SK-N-SH treated with all-trans-retinoic acid at 6 μM for 48 hours (cell line): ENCODE measurements around the gene LMAN1L.

Experiments
- ESRRG ChIP-seq: fragments of 250-450 bp; sonication (Bioruptor Pico); IDR thresholded peaks from 2 replicates; pipeline ENCODE4 v1.6.1; 2021; ENCODE audit warnings: mild to moderate bottlenecking
- POU6F1 ChIP-seq: fragments of 250-450 bp; sonication (Bioruptor Pico); IDR thresholded peaks from 2 replicates; pipeline ENCODE4 v1.8.0; 2021; ENCODE audit warnings: low read depth, mild to moderate bottlenecking, moderate library complexity, borderline replicate concordance
- RARB ChIP-seq: fragments of 250-450 bp; sonication (Bioruptor Pico); IDR thresholded peaks from 2 replicates; pipeline ENCODE4 v1.8.0; 2021; ENCODE audit warnings: mild to moderate bottlenecking, moderate library complexity
- TF ChIP-seq, protein P1 (sequence below): fragments of 250-450 bp; sonication (Bioruptor Pico); IDR thresholded peaks from 2 replicates; pipeline ENCODE4 v1.5.1; 2020; ENCODE audit warnings: low read depth, mild to moderate bottlenecking, moderate library complexity
- TF ChIP-seq, protein P2 (sequence below): fragments of 250-450 bp; sonication (Bioruptor Pico); IDR thresholded peaks from 2 replicates; pipeline ENCODE4 v1.8.0; 2020; ENCODE audit warnings: mild to moderate bottlenecking, moderate library complexity, borderline replicate concordance

GRCh38 chr15:74776821-74777768 lies 35.5 kb upstream of the LMAN1L start:
- TF ChIP-seq, protein P1, sequence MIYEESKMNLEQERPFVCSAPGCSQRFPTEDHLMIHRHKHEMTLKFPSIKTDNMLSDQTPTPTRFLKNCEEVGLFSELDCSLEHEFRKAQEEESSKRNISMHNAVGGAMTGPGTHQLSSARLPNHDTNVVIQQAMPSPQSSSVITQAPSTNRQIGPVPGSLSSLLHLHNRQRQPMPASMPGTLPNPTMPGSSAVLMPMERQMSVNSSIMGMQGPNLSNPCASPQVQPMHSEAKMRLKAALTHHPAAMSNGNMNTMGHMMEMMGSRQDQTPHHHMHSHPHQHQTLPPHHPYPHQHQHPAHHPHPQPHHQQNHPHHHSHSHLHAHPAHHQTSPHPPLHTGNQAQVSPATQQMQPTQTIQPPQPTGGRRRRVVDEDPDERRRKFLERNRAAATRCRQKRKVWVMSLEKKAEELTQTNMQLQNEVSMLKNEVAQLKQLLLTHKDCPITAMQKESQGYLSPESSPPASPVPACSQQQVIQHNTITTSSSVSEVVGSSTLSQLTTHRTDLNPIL, result no peak
- TF ChIP-seq RARB (CRISPR knock-in tag) (no peak), ESRRG (no peak), POU6F1 (no peak)
- TF ChIP-seq, protein P2, sequence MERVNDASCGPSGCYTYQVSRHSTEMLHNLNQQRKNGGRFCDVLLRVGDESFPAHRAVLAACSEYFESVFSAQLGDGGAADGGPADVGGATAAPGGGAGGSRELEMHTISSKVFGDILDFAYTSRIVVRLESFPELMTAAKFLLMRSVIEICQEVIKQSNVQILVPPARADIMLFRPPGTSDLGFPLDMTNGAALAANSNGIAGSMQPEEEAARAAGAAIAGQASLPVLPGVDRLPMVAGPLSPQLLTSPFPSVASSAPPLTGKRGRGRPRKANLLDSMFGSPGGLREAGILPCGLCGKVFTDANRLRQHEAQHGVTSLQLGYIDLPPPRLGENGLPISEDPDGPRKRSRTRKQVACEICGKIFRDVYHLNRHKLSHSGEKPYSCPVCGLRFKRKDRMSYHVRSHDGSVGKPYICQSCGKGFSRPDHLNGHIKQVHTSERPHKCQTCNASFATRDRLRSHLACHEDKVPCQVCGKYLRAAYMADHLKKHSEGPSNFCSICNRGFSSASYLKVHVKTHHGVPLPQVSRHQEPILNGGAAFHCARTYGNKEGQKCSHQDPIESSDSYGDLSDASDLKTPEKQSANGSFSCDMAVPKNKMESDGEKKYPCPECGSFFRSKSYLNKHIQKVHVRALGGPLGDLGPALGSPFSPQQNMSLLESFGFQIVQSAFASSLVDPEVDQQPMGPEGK (CRISPR knock-in tag), result no peak
